Esophagus squamous epithelium (tissue), 5 donors: ENCODE results near the gene KIF26B. TPM values are rescaled to one million over a fixed set of nuclear protein-coding genes. Genes with fewer than 3 reads are reported as not detected.

Source experiments
- DNase-seq: peaks from one replicate; lab custom pipeline; 2025; lab: John Stamatoyannopoulos, UW
- H3K27ac ChIP-seq, 4 donors: fragments of 200-600 bp; sonication (generic); one replicate each; pipeline ENCODE4 v1.5.1; 2016 to 2019; ENCODE audit warnings: mild to moderate bottlenecking in 1 of 4
- H3K27me3 ChIP-seq, 4 donors: fragments of 200-600 bp; sonication (generic); 1 replicate in 3 of 4; 2 replicates in 1 of 4; pipeline versions ENCODE4 v1.5.1 to v1.6.0; 2017 to 2021; ENCODE audit warnings: antibody characterized with exemption in 1 of 4
- H3K36me3 ChIP-seq, 3 donors: fragments of 200-600 bp; sonication (generic); one replicate each; pipeline ENCODE4 v1.5.1; 2016 to 2019
- H3K4me1 ChIP-seq, 3 donors: fragments of 200-600 bp; sonication (generic); one replicate each; pipeline ENCODE4 v1.5.1; 2017 to 2019
- H3K4me3 ChIP-seq, 4 donors: fragments of 200-600 bp; sonication (generic); 1 replicate in 3 of 4; 2 replicates in 1 of 4; pipeline ENCODE4 v1.5.1; 2016 to 2019; ENCODE audit warnings: mild to moderate bottlenecking in 2 of 4, moderate library complexity in 1 of 4
- H3K9me3 ChIP-seq, 3 donors: fragments of 200-600 bp; sonication (generic); one replicate each; pipeline ENCODE4 v1.5.1; 2016 to 2019
- CTCF ChIP-seq, 6 experiments: fragments of 450-650 bp in 4 of 6; fragments of 200-600 bp in 2 of 6; sonication (generic) in 2 of 6; IDR thresholded peaks; one replicate each; pipeline ENCODE4 v1.5.1; 2016 to 2019; ENCODE audit warnings: antibody characterized with exemption in 6 of 6, mild to moderate bottlenecking in 4 of 6, moderate library complexity in 4 of 6
- POLR2A ChIP-seq, 4 donors: fragments of 450-650 bp; IDR thresholded peaks; one replicate each; pipeline ENCODE4 v1.6.1; 2017; ENCODE audit warnings: antibody characterized with exemption in 4 of 4, mild to moderate bottlenecking in 4 of 4, moderate library complexity in 3 of 4
- WGBS, 2 donors: methylation state at CpG; one replicate each; pipeline ENCODE4 v1.1.5; 2018; 5-methylcytosine and 5-hydroxymethylcytosine counted together
- intact Hi-C: fragments of 100-400 bp; cut with DNase I; formaldehyde crosslinking; loops from one replicate; pipeline ENCODE4 v1.15.0; 2022
- total RNA-seq, 4 donors: library from RNA; depleted of rRNA; stranded (reverse); fragments of >200 nt; gene quantifications; one replicate each; pipeline ENCODE4 v1.1.0, GENCODE V29; 2016
- donor health status: DM: yes; HTN: yes; CAD: no.

Gene KIF26B
- total RNA-seq, 4 donors from 2014 or later: 0.23 to 2.7 (median 1.0) TPM

- no peak overlapping the region for H3K27ac ChIP-seq
- TF ChIP-seq POLR2A (IDR thresholded peaks at IDR 0.05) (no peak), CTCF (IDR thresholded peaks at IDR 0.05) (no peak)
- intact Hi-C loops: no loop called here
- DNase-seq: no peak
- H3K9me3 ChIP-seq: no peaks in the 10 kb centered on the region
- WGBS, 2 donors: 41 to 71% methylated on average over 4 to 5 of the region's 5 CpGs
- H3K4me1 ChIP-seq: peaks cover 15 to 20% (median 15%) of the 10 kb centered on the region in 3 donors
- H3K4me3 ChIP-seq: no peak overlapping the region
- no peaks in the 10 kb centered on the region for H3K36me3 ChIP-seq
- H3K27me3 ChIP-seq: peaks cover 0 to 42% (median 0%) of the 10 kb centered on the region in 4 donors
Observed at GRCh38 chr1:245160288-245160687, 5.5 kb downstream of the KIF26B start.

GRCh38 chr1:245160741-245161400 is 6.1 kb downstream of the KIF26B start:
- H3K4me3 ChIP-seq: no peak overlapping the region
- peaks cover 0 to 42% (median 0%) of the 10 kb centered on the region in 4 donors for H3K27me3 ChIP-seq
- H3K4me1 ChIP-seq: peaks cover 9 to 15% (median 9%) of the 10 kb centered on the region in 3 donors
- intact Hi-C loops: no loop called here
- TF ChIP-seq CTCF (IDR thresholded peaks at IDR 0.05) (no peak), POLR2A (IDR thresholded peaks at IDR 0.05) (no peak)
- no peak overlapping the region for H3K27ac ChIP-seq
- 81 to 89% methylated on average over 6 of the region's 6 CpGs for WGBS, 2 donors
- no peak for DNase-seq
- H3K36me3 ChIP-seq: no peaks in the 10 kb centered on the region
- no peaks in the 10 kb centered on the region for H3K9me3 ChIP-seq

GRCh38 chr1:245161866-245162265 is 7.1 kb downstream of the KIF26B start:
- Histone ChIP-seq H3K4me1 (peaks cover 2 to 13% (median 3%) of the 10 kb centered on the region in 3 donors), H3K36me3 (no peaks in the 10 kb centered on the region), H3K9me3 (no peaks in the 10 kb centered on the region), H3K4me3 (no peak overlapping the region), H3K27ac (no peak overlapping the region), H3K27me3 (peaks cover 0 to 40% (median 0%) of the 10 kb centered on the region in 4 donors)
- intact Hi-C loops: no loop called here
- no peak for DNase-seq
- TF ChIP-seq CTCF (IDR thresholded peaks at IDR 0.05) (no peak), POLR2A (IDR thresholded peaks at IDR 0.05) (no peak)
- 83 to 90% methylated on average over 8 of the region's 8 CpGs for WGBS, 2 donors

GRCh38 chr1:245166471-245166885 is 11.7 kb downstream of the KIF26B start:
- H3K4me3 ChIP-seq: peak overlapping the region in 3 of 4 donors; percentile 11 to 45 (median 32)
- TF ChIP-seq POLR2A (IDR thresholded peaks at IDR 0.05) (no peak), CTCF (IDR thresholded peaks at IDR 0.05) (no peak)
- peaks cover 0 to 23% (median 0%) of the 10 kb centered on the region in 4 donors for H3K27me3 ChIP-seq
- DNase-seq: no peak
- H3K27ac ChIP-seq: no peak overlapping the region
- peaks cover 0 to 9% (median 0%) of the 10 kb centered on the region in 3 donors for H3K4me1 ChIP-seq
- intact Hi-C loops: no loop called here
- no peaks in the 10 kb centered on the region for H3K36me3 ChIP-seq
- H3K9me3 ChIP-seq: no peaks in the 10 kb centered on the region
- 21 to 31% methylated on average over 9 to 10 of the region's 10 CpGs for WGBS, 2 donors

GRCh38 chr1:245168086-245168485 is 13.3 kb downstream of the KIF26B start:
- 78 to 80% methylated on average over 11 to 12 of the region's 13 CpGs for WGBS, 2 donors
- Histone ChIP-seq H3K4me1 (peaks cover 0 to 9% (median 0%) of the 10 kb centered on the region in 3 donors), H3K9me3 (no peaks in the 10 kb centered on the region), H3K27ac (no peak overlapping the region), H3K4me3 (no peak overlapping the region), H3K27me3 (peaks cover 0 to 23% (median 0%) of the 10 kb centered on the region in 4 donors), H3K36me3 (no peaks in the 10 kb centered on the region)
- TF ChIP-seq CTCF (IDR thresholded peaks at IDR 0.05) (no peak), POLR2A (IDR thresholded peaks at IDR 0.05) (no peak)
- intact Hi-C loops: no loop called here
- no peak for DNase-seq
